GM21737 (cell line): ENCODE results near the gene KLHL3.

Experiments
- ATAC-seq: cut with Tn5 transposase; IDR thresholded peaks from one replicate; pipeline ENCODE4 v1.9.1; 2021; ENCODE audit warnings: mild to moderate bottlenecking, moderate library complexity; ENCODE audit not compliant: unreplicated experiment

Gene KLHL3

GRCh38 chr5:137712139-137712667 lies 23.7 kb downstream of the KLHL3 start:
- ATAC-seq: no peak

GRCh38 chr5:137710086-137710485 lies 25.8 kb downstream of the KLHL3 start:
- no peak for ATAC-seq

- no peak for ATAC-seq
Measured at GRCh38 chr5:137708796-137709559, 26.9 kb downstream of the KLHL3 start.

DNA sequence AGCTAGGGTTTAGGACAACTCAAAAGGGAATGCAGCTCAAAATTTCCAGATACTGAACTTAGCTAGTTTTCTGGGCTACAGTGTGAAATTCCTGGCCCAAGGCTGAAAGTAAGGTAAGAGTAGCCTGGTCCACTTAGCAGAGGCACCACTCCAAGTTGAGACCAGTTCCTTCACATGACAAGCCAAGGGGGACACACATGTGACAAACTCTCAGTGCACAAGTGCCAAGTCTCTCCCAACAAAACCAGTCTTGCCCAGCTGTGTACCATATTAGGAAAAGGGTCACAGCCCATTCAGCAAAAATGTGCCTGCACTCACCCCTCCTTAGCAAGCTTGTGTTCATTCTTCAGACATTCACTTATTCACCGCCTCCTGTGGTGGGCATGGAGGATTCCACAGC lies 27.8 kb downstream of the KLHL3 start:
- ATAC-seq: no peak

DNA sequence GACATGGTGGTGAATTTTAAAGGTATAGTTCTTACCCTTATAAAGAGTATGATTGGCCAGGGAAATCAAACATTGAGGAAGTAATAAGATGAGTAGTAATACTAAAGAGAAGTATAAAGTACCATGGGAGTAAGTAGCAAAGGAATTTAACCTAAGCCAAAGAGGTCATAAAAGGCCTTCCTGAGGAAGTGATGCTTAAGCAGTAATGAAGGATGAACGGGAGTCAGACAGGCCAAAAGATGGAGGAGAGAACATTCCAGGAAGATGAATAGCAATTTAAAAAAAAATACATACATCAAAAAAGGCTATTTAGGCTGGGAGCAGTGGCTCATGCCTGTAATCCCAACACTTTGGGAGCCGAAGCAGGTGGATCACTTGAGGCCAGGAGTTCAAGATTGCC lies 29.0 kb downstream of the KLHL3 start:
- no peak for ATAC-seq

DNA sequence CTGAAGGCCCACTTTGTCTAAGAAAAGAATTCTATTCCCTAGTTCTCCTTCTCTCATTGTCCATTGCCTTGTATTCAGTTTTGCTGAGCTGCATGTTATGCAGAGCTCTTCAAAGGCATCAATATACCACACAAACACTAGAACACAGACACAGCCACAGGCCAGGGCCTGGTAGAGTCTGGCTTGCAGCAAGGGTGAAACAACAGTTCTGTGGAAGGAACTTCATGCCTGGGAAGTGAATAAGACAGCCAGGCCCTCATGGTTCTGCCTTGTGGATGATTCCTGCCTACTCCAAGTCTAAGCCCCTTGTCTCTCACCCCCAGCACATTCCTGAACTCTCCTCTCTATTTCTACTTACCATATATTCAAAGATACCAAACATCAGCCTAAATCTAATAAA lies 30.8 kb downstream of the KLHL3 start:
- no peak for ATAC-seq

- ATAC-seq: no peak
Measured at GRCh38 chr5:137703565-137703964, 32.3 kb downstream of the KLHL3 start.

- no peak for ATAC-seq
Measured at GRCh38 chr5:137700282-137700680, 35.6 kb downstream of the KLHL3 start.

DNA sequence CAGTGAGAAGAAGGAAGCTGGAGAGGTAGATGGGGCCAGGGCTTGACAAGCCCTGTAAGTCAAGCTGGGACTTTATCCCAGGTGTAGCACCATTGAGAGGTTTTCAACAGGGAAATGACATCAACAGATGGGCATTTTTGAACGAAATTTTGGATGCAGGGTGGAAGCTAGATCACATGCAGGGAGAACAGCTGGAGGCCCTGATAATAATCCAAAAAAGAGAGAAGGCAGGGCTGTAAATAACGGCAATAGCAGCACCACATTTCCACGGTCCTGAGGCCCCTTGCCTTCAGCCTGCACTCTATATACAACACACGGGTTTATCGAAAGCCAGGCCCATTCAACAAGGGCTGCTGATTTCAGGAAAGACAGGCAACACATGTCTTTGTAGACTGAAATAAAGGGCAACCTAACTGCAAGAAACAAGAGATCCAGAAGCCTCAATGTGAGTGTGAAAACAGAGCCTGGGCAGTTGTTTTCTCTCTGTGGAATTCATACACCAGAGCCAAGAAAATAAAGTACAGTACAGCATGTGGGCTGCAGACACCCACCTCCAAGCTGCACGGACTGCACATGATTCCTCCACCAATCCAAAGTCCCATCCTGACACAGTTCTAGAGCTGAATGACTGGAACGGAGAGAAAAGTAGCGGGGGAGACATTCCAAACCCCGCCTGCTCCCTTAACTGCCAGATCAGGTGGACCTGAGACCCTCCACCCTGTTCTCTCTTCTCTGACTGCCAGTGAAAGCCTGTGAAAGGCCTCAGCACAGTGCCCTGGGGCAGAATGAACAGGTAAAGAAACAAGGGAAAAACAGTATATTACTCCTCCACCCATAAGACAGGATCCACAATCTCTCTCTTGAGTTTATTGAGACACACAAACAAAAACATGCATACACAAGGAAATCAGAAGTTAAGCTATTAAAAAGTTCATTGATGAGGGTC lies 36.3 kb downstream of the KLHL3 start:
- ATAC-seq: no peak

DNA sequence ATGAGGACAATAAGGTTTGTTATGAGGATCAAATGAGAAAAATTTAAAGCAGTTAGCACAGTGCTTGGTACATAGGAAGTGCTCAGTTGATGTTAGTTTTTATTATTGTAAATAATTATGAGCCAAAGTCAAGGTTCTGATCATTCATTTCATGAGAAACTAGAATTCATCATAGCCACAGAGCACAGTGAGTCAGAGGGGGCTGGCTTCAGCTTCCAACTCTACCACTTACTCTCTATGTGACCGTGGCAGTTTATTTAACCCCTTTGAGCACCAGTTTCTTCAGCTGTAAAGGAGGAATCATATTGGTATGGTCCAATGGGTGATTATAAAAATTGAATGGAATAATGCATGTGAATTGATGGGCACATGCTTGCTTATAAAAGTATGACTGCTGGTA lies 39.4 kb downstream of the KLHL3 start:
- no peak for ATAC-seq

DNA sequence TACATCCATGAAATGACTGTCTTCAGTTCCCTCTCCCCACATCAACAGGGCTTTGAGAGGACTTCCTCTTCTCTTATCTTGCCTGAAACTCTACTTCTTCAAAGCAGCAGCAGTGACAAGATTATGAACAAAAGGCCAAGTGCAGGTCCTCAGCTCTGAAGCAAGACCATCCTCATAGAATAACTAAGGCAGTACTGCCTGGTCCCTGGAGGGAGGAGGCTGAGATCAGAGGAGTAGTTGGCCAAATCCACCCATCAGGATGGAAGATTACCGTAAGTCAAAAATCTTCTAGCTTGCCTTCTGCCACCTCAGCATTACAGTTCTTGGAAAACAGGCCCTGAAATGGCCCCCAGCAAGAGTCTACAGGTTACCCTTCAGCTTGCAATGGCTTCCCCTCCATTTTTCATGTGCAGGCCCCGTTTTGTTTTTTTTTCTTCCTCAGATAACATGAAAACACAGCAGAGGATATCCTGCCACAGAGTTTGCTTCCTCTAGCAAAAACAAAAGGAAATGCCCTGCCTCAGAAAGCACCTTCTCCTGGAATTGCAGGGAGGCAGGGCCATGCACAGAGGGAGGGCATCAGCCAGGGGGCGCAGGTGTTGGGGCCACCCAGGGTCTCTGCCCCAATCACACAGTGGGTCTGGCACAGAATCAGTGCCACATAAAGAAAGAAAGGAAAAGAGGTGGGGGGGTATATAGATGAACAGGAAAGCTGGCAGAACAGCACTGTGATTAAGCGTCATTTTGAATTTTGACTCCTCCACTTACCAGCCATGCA lies 40.0 kb downstream of the KLHL3 start:
- ATAC-seq: no peak

GRCh38 chr5:137693951-137694721 lies 41.8 kb downstream of the KLHL3 start:
- ATAC-seq: no peak

- no peak for ATAC-seq
Measured at GRCh38 chr5:137693307-137693950, 42.5 kb downstream of the KLHL3 start.

- ATAC-seq: no peak
Measured at GRCh38 chr5:137689306-137689705, 46.6 kb downstream of the KLHL3 start.

DNA sequence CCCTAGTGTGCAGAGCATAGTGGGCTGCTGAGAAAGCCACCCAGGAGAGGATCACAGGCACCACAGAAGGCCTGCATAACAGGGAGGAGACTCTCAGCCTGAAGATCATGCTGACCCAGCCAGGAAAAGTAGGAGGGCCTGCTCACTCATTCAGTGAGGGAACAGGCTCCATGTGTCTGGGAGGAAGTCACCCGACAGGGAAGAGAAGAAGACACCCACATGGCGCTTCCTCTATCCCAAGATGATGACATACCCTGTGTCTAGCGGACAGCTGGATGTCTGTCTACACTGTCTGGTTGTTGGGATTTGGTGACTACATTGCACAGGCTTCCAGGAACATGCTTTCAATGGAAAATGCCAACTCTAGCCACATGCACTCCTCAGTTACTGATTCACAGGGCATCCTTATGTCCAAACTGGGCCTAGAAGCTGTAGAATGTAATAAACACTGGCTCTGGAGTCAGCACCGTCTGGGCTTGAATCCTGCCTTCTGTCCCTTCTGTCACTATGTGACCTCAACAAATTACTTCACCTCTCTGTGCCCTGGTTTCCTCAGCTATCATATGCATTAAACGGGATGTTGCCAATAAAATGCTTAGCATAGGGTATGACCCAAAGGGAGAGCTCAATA lies 47.6 kb downstream of the KLHL3 start:
- no peak for ATAC-seq

- no peak for ATAC-seq
Measured at GRCh38 chr5:137684761-137685160, 51.1 kb downstream of the KLHL3 start.

DNA sequence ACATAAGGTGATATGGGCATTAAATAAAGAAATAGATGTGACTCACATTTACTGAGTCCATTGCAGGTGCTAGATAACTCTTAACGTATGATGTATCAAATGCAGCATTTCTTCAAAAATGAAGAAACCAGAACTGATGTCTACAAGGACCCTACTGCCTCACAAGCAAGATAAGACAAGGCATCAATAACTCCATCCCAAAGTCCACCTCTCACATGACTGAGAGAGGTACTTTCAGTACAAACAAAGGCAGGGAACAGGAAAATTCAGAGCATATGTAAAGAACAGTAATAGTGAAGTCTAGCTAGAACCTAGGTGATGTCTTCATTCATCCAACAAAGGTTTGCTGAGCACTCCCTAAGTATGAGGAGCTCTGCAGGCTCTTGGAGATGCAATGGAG lies 54.7 kb downstream of the KLHL3 start:
- ATAC-seq: no peak

- no peak for ATAC-seq
Measured at GRCh38 chr5:137679910-137680309, 56.0 kb downstream of the KLHL3 start.

DNA sequence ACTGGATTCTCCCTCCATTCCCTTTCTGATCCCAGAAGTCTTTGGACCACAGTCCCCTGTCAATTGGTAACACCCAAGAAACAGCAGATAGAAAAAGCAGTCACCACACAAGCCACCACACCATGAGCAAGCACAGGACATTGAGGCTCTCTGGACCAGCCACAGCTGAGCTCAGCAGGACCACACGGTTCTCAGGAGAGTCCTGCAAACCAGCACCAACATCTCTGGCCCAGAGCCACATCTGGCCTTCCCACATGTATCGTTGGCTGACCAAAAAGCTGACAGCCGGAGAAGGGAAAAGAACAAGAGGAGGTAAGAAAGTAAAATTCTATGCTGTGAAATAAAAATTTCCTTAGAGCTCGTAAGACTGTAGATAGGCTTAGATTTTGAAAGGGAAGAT lies 56.7 kb downstream of the KLHL3 start:
- no peak for ATAC-seq
